Adrenal gland (tissue), 5 donors: ENCODE data around the gene STAT3.

ENCODE experiments used
- CTCF ChIP-seq, 6 experiments: fragments of 450-650 bp in 4 of 6; fragments of 200-600 bp in 2 of 6; sonication (generic) in 1 of 6; IDR thresholded peaks; 1 replicate in 5 of 6; 2 replicates in 1 of 6; pipeline versions ENCODE4 v1.5.1 to v1.8.0; 2016 to 2021; ENCODE audit warnings: antibody characterized with exemption in 6 of 6, mild to moderate bottlenecking in 2 of 6, moderate library complexity in 1 of 6
- POLR2A ChIP-seq, 2 donors: fragments of 450-650 bp; IDR thresholded peaks; one replicate each; pipeline ENCODE4 v1.6.1; 2017; ENCODE audit warnings: antibody characterized with exemption in 2 of 2, mild to moderate bottlenecking in 2 of 2, moderate library complexity in 1 of 2
- donor health status: DM: no; HTN: no; CAD: no.

- TF ChIP-seq POLR2A (IDR thresholded peaks at IDR 0.05) = peak in 1 of 2 donors; percentile 5
- TF ChIP-seq CTCF (IDR thresholded peaks at IDR 0.05) = peak in 1 of 6 experiments; percentile 12
Measured at GRCh38 chr17:42305543-42306384, 82.5 kb downstream of the STAT3 start.
